Measurements from ENCODE around the gene CHCHD3.

Gene CHCHD3

GRCh38 chr7:132750096-132750495 is 331.8 kb downstream of the CHCHD3 start:
- no peak for DNase-seq (ENCODE audit: low read depth)
- no peak overlapping the region for H3K4me3 ChIP-seq (ENCODE audit: low read length)
- no peak for TF ChIP-seq CTCF (conservative IDR thresholded peaks at IDR 0.05; ENCODE audit: low read depth, low read length)

GRCh38 chr7:132745510-132745909 is 336.4 kb downstream of the CHCHD3 start:
- no peak overlapping the region for H3K4me3 ChIP-seq (ENCODE audit: low read length)
- TF ChIP-seq CTCF (conservative IDR thresholded peaks at IDR 0.05; ENCODE audit: low read depth, low read length): no peak
- DNase-seq (ENCODE audit: low read depth): no peak

GRCh38 chr7:132743974-132744373 is 337.9 kb downstream of the CHCHD3 start:
- no peak overlapping the region for H3K4me3 ChIP-seq (ENCODE audit: low read length)
- no peak for TF ChIP-seq CTCF (conservative IDR thresholded peaks at IDR 0.05; ENCODE audit: low read depth, low read length)
- DNase-seq (ENCODE audit: low read depth): no peak

- peak; percentile 74 for DNase-seq (ENCODE audit: low read depth)
- no peak overlapping the region for H3K4me3 ChIP-seq (ENCODE audit: low read length)
- no peak for TF ChIP-seq CTCF (conservative IDR thresholded peaks at IDR 0.05; ENCODE audit: low read depth, low read length)
Observed at GRCh38 chr7:132742189-132742612, 339.7 kb downstream of the CHCHD3 start.

GRCh38 chr7:132740176-132740575 is 341.7 kb downstream of the CHCHD3 start:
- TF ChIP-seq CTCF (conservative IDR thresholded peaks at IDR 0.05; ENCODE audit: low read depth, low read length): no peak
- H3K4me3 ChIP-seq (ENCODE audit: low read length): no peak overlapping the region
- DNase-seq (ENCODE audit: low read depth): no peak

GRCh38 chr7:132739271-132739955 is 342.5 kb downstream of the CHCHD3 start:
- no peak for TF ChIP-seq CTCF (conservative IDR thresholded peaks at IDR 0.05; ENCODE audit: low read depth, low read length)
- H3K4me3 ChIP-seq (ENCODE audit: low read length): no peak overlapping the region
- DNase-seq (ENCODE audit: low read depth): no peak

- TF ChIP-seq CTCF (conservative IDR thresholded peaks at IDR 0.05; ENCODE audit: low read depth, low read length): no peak
- no peak overlapping the region for H3K4me3 ChIP-seq (ENCODE audit: low read length)
- DNase-seq (ENCODE audit: low read depth): no peak
Observed at GRCh38 chr7:132738254-132738653, 343.6 kb downstream of the CHCHD3 start.
